Neural cell (in vitro differentiated cells): Measurements from ENCODE around the gene SPATS2L. TPM values are rescaled to one million over a fixed set of nuclear protein-coding genes. Genes with fewer than 3 reads are reported as not detected.

Source experiments
- H2AFZ ChIP-seq: fragments of 200-600, 300-800 bp; sonication (generic), shearing (Covaris generic); 2 replicates; pipeline ENCODE4 v1.6.0; 2014; ENCODE audit warnings: low read depth, mild to moderate bottlenecking, antibody characterized with exemption, low read length, moderate library complexity
- H3F3A ChIP-seq: fragments of 200-600 bp; shearing (Covaris generic); 2 replicates; pipeline ENCODE4 v1.6.1; 2016; ENCODE audit warnings: mild to moderate bottlenecking, moderate library complexity, mixed read lengths, antibody characterized with exemption, low read length; ENCODE audit not compliant: insufficient read depth, poor library complexity, severe bottlenecking
- H3K27ac ChIP-seq: fragments of 200-600, 300-800 bp; sonication (generic), shearing (Covaris generic); 2 replicates; pipeline ENCODE4 v1.5.1; 2014; ENCODE audit warnings: mild to moderate bottlenecking, low read length, moderate library complexity
- H3K27me3 ChIP-seq: fragments of 300-800, 200-600 bp; sonication (generic), shearing (Covaris generic); 2 replicates; pipeline ENCODE4 v1.6.0; 2014; ENCODE audit warnings: mild to moderate bottlenecking, low read depth, low read length, moderate library complexity; ENCODE audit not compliant: insufficient read depth
- H3K36me3 ChIP-seq: fragments of 300-800, 200-600 bp; sonication (generic), shearing (Covaris generic); 2 replicates; pipeline ENCODE4 v1.5.1; 2014; ENCODE audit warnings: mild to moderate bottlenecking, antibody characterized with exemption, low read length, moderate library complexity; ENCODE audit not compliant: insufficient read depth
- H3K4me2 ChIP-seq: fragments of 300-800, 200-600 bp; sonication (generic), shearing (Covaris generic); 2 replicates; pipeline ENCODE4 v1.6.0; 2014; ENCODE audit warnings: mild to moderate bottlenecking, low read length
- H3K4me3 ChIP-seq: fragments of 300-800, 200-600 bp; sonication (generic), shearing (Covaris generic); 2 replicates; pipeline ENCODE4 v1.5.1; 2014; ENCODE audit warnings: mild to moderate bottlenecking, low read length, moderate library complexity
- H3K79me2 ChIP-seq: fragments of 200-600 bp; shearing (Covaris generic); replicated peaks from 2 replicates; pipeline ENCODE4 v1.6.0; 2014; ENCODE audit warnings: mild to moderate bottlenecking, low read length, moderate library complexity; ENCODE audit not compliant: insufficient read depth
- H3K9ac ChIP-seq: fragments of 300-800, 200-600 bp; sonication (generic), shearing (Covaris generic); 2 replicates; pipeline ENCODE4 v1.6.1; 2016; ENCODE audit warnings: mild to moderate bottlenecking, low read length, mixed read lengths
- H3K9me2 ChIP-seq: fragments of 200-600 bp; shearing (Covaris generic); 2 replicates; pipeline ENCODE4 v1.6.1; 2016; ENCODE audit warnings: mild to moderate bottlenecking, low read length, mixed read lengths; ENCODE audit not compliant: insufficient read depth
- H3K9me3 ChIP-seq: fragments of 200-600, 300-800 bp; sonication (generic), shearing (Covaris generic); 2 replicates; pipeline ENCODE4 v1.6.1; 2016; ENCODE audit warnings: mild to moderate bottlenecking, mixed run types, low read length, moderate library complexity, mixed read lengths
- H4K20me1 ChIP-seq: fragments of 200-600 bp; shearing (Covaris generic); 2 replicates; pipeline ENCODE4 v1.6.1; 2016; ENCODE audit warnings: mild to moderate bottlenecking, mixed run types; ENCODE audit not compliant: insufficient read depth
- EP300 ChIP-seq: fragments of 450-650 bp; conservative IDR thresholded peaks from 2 replicates; pipeline ENCODE4 v1.6.1; 2014; ENCODE audit warnings: antibody characterized with exemption, mild to moderate bottlenecking, moderate library complexity; ENCODE audit not compliant: poor library complexity, severe bottlenecking
- EZH2 ChIP-seq: fragments of 200-600, 300-800 bp; shearing (Covaris generic), sonication (generic); IDR thresholded peaks from 2 replicates; pipeline ENCODE4 v1.6.1; 2014; ENCODE audit warnings: antibody characterized with exemption, low read length, borderline replicate concordance, mild to moderate bottlenecking; ENCODE audit not compliant: insufficient read depth, poor library complexity, severe bottlenecking
- MXI1 ChIP-seq: fragments of 450-650 bp; conservative IDR thresholded peaks from 2 replicates; pipeline ENCODE4 v1.6.1; 2014; ENCODE audit warnings: antibody characterized with exemption, mild to moderate bottlenecking; ENCODE audit not compliant: poor library complexity, severe bottlenecking
- POLR2AphosphoS5 ChIP-seq: IDR thresholded peaks from 2 replicates; pipeline ENCODE4 v1.6.1; 2012
- RAD21 ChIP-seq: fragments of 450-650 bp; conservative IDR thresholded peaks from 2 replicates; pipeline ENCODE4 v1.6.1; 2014; ENCODE audit warnings: antibody characterized with exemption, mild to moderate bottlenecking, moderate library complexity
- SMC3 ChIP-seq: fragments of 450-650 bp; conservative IDR thresholded peaks from 2 replicates; pipeline ENCODE4 v1.6.1; 2014; ENCODE audit warnings: antibody characterized with exemption, mild to moderate bottlenecking, moderate library complexity; ENCODE audit not compliant: poor library complexity
- TAF1 ChIP-seq: IDR thresholded peaks from 2 replicates; pipeline ENCODE4 v1.6.1; 2012; ENCODE audit warnings: low read depth
- polyA plus RNA-seq: library from polyadenylated mRNA; depleted of rRNA; stranded (reverse); fragments of >200 nt; gene quantifications from 2 replicates; pipeline ENCODE4 v1.2.3, GENCODE V29; 2014
- TF ChIP-seq, protein P1 (sequence below): IDR thresholded peaks from 2 replicates; pipeline ENCODE4 v1.6.1; 2012; ENCODE audit warnings: borderline replicate concordance
- TF ChIP-seq, protein P2 (sequence below): fragments of 450-650 bp; IDR thresholded peaks from 2 replicates; pipeline ENCODE4 v1.5.1; 2014; ENCODE audit warnings: antibody characterized with exemption, mild to moderate bottlenecking, moderate library complexity; ENCODE audit not compliant: poor library complexity, severe bottlenecking

The SPATS2L gene
- polyA plus RNA-seq, 1 donor from 2014 or later = 8.5 TPM

DNA sequence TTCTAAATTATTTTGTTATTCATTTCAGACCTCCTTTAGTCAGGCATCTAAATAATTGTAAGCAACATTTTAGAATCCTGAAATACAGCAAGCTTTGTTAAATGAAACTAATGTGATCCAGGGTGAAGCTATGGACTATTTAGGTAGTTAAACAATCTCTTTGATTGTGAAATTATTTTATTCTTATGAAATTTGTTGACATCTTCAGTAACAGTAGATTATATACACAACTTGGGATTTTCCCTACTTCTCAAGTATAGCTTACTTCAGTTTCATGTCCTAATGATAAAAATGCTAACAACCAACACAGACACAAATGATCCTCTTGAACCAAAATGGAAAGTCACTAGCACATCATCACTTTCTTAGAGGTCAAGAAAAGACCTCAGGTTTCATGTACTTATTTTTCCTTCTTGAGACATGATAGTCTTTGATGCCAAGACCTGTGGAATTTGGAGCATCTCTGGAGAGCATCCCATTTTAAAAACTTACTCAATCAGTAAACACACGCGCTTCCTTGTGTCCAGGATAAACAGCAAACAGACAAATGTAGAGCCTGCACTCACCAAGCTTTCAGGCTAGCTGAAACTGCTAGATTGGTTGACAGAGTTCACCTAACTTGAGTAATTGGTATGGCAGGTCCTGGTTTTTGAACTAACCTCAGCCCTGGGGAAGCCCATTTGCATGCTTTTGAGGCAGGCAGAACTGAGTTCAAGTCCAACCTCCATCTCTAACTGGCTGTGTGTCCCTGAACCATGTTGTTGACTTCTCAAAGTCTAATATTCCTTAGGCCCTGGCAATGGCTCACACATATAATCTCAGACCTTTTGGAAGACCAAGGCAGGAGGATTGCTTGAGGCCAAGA lies 155.6 kb downstream of the SPATS2L start:
- H3K36me3 ChIP-seq = no peaks in the 10 kb centered on the region
- no peak overlapping the region for H3K9ac ChIP-seq
- no peaks in the 10 kb centered on the region for H3K9me2 ChIP-seq
- H3K9me3 ChIP-seq = no peaks in the 10 kb centered on the region
- no peak for TF ChIP-seq MXI1
- TF ChIP-seq TAF1 = no peak
- TF ChIP-seq POLR2AphosphoS5 = no peak
- no peak for TF ChIP-seq EP300
- TF ChIP-seq, protein P1, sequence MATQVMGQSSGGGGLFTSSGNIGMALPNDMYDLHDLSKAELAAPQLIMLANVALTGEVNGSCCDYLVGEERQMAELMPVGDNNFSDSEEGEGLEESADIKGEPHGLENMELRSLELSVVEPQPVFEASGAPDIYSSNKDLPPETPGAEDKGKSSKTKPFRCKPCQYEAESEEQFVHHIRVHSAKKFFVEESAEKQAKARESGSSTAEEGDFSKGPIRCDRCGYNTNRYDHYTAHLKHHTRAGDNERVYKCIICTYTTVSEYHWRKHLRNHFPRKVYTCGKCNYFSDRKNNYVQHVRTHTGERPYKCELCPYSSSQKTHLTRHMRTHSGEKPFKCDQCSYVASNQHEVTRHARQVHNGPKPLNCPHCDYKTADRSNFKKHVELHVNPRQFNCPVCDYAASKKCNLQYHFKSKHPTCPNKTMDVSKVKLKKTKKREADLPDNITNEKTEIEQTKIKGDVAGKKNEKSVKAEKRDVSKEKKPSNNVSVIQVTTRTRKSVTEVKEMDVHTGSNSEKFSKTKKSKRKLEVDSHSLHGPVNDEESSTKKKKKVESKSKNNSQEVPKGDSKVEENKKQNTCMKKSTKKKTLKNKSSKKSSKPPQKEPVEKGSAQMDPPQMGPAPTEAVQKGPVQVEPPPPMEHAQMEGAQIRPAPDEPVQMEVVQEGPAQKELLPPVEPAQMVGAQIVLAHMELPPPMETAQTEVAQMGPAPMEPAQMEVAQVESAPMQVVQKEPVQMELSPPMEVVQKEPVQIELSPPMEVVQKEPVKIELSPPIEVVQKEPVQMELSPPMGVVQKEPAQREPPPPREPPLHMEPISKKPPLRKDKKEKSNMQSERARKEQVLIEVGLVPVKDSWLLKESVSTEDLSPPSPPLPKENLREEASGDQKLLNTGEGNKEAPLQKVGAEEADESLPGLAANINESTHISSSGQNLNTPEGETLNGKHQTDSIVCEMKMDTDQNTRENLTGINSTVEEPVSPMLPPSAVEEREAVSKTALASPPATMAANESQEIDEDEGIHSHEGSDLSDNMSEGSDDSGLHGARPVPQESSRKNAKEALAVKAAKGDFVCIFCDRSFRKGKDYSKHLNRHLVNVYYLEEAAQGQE = no peak
- no peak for TF ChIP-seq SMC3
- TF ChIP-seq, protein P2, sequence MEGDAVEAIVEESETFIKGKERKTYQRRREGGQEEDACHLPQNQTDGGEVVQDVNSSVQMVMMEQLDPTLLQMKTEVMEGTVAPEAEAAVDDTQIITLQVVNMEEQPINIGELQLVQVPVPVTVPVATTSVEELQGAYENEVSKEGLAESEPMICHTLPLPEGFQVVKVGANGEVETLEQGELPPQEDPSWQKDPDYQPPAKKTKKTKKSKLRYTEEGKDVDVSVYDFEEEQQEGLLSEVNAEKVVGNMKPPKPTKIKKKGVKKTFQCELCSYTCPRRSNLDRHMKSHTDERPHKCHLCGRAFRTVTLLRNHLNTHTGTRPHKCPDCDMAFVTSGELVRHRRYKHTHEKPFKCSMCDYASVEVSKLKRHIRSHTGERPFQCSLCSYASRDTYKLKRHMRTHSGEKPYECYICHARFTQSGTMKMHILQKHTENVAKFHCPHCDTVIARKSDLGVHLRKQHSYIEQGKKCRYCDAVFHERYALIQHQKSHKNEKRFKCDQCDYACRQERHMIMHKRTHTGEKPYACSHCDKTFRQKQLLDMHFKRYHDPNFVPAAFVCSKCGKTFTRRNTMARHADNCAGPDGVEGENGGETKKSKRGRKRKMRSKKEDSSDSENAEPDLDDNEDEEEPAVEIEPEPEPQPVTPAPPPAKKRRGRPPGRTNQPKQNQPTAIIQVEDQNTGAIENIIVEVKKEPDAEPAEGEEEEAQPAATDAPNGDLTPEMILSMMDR = no peak
- no peak for TF ChIP-seq RAD21
- no peak for TF ChIP-seq EZH2
- no peaks in the 10 kb centered on the region for H3K79me2 ChIP-seq
- H3K27me3 ChIP-seq = no peaks in the 10 kb centered on the region
- no peak overlapping the region for H3K4me2 ChIP-seq
- H3F3A ChIP-seq = no peaks in the 10 kb centered on the region
- H4K20me1 ChIP-seq = no peaks in the 10 kb centered on the region
- no peak overlapping the region for H2AFZ ChIP-seq
- no peak overlapping the region for H3K27ac ChIP-seq
- H3K4me3 ChIP-seq = no peak overlapping the region

DNA sequence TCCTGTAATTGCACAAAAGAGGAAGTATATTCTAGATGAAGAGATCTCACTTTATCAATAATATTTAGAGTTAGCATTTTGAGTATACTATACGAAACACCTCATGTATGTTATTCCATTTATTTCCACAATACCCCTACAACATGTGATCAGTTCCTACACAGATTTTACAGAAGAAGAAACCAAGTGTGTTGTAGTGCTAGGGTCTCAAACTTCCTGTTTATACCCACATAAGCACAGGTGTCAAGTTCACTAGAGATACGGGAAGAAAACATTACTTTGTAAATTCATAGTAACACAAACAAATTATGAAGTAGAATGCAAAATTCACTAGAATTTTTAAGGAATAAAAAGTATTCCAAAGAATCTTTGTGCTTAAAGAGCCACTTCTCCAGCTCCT lies 157.0 kb downstream of the SPATS2L start:
- Histone ChIP-seq H3F3A (no peaks in the 10 kb centered on the region), H3K4me3 (no peak overlapping the region), H4K20me1 (no peaks in the 10 kb centered on the region), H2AFZ (no peak overlapping the region), H3K27me3 (no peaks in the 10 kb centered on the region), H3K9me3 (no peaks in the 10 kb centered on the region), H3K36me3 (no peaks in the 10 kb centered on the region), H3K4me2 (no peak overlapping the region), H3K27ac (no peak overlapping the region), H3K79me2 (no peaks in the 10 kb centered on the region), H3K9me2 (no peaks in the 10 kb centered on the region), H3K9ac (no peak overlapping the region)
- TF ChIP-seq EP300 = no peak
- no peak for TF ChIP-seq MXI1
- TF ChIP-seq RAD21 = no peak
- TF ChIP-seq TAF1 = no peak
- TF ChIP-seq, protein P2 = no peak
- TF ChIP-seq, protein P1 = no peak
- TF ChIP-seq EZH2 = no peak
- no peak for TF ChIP-seq SMC3
- no peak for TF ChIP-seq POLR2AphosphoS5
